ENCODE results near the gene AKT3.
A peak's percentile ranks its signal among the peaks of the same experiment; 100 is the strongest.

The AKT3 gene

DNA sequence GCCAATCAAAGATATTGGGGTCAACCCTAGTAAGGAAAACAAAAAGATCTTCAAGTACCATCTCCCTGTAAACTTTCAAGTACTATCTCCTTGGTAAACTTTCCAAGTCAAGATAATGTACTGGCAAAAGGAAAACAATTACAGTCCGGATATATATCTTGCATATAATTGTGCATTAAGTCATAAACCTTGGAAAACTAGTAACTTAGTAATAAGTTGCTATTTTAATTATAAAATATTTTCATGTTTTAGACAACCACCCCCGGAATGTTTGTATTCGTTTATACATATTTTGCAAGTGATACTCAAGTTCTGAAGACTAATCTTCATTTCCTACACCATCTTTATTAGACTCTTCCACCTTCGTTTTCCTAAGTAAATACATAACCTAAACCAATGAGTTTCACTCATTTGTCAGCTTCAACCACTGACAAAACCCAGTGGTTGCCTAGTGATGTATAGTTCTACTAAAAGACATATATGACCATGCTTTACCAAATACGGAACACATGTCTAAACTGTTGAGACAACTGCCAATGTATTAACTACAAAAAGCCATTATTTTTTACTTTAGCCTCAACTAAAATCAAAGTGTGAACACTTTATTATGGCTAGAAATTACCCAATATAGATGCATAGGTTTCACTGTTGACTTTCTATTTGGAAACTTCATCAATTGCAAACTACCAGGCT lies 1.7 kb downstream of the AKT3 start:
- peak overlapping the region; percentile 60 for H3K4me2 ChIP-seq (ENCODE audit: low read depth, low read length)
- no peaks in the 10 kb centered on the region for H3K9me3 ChIP-seq (replicated peaks; ENCODE audit: insufficient read depth, low read length)
- H3K9me2 ChIP-seq (replicated peaks; ENCODE audit: insufficient read depth, low read length), result no peaks in the 10 kb centered on the region
- no peak overlapping the region for H3K9ac ChIP-seq (ENCODE audit: low read length)
- no peak overlapping the region for H3K27ac ChIP-seq (ENCODE audit: low read length)
- H3K36me3 ChIP-seq (replicated peaks; ENCODE audit: insufficient read depth, low read length), result no peaks in the 10 kb centered on the region
- H2AFZ ChIP-seq (ENCODE audit: low read length), result no peak overlapping the region
- H3K79me2 ChIP-seq (ENCODE audit: low read length), result peaks cover 7% of the 10 kb centered on the region; the same call in 1 of the 2 replicates
- peaks cover 11% of the 10 kb centered on the region; the same call in 1 of the 2 replicates for H3K27me3 ChIP-seq (replicated peaks; ENCODE audit: insufficient read depth, low read length)
- H3K4me3 ChIP-seq (ENCODE audit: low read length), result 0 out of 2 replicates have a peak overlapping the region, but pooled peaks have one; percentile 62
- peaks cover 12% of the 10 kb centered on the region for H3F3A ChIP-seq (ENCODE audit: insufficient read depth, low read length)
- no peaks in the 10 kb centered on the region for H4K20me1 ChIP-seq (ENCODE audit: insufficient read depth, low read length)
- TF ChIP-seq EZH2 (optimal IDR thresholded peaks at IDR 0.05; ENCODE audit: low read depth, low read length), result no peak
- peaks cover 11% of the 10 kb centered on the region for H3K4me1 ChIP-seq (ENCODE audit: low read length)
- no peak for DNase-seq

GRCh38 chr1:243846761-243847160 lies 3.3 kb downstream of the AKT3 start:
- no peak overlapping the region for H3K27ac ChIP-seq (ENCODE audit: low read length)
- H3K36me3 ChIP-seq (replicated peaks; ENCODE audit: insufficient read depth, low read length), result no peaks in the 10 kb centered on the region
- DNase-seq, result no peak
- H3K27me3 ChIP-seq (replicated peaks; ENCODE audit: insufficient read depth, low read length), result peaks cover 6% of the 10 kb centered on the region; the same call in 1 of the 2 replicates
- peaks cover 10% of the 10 kb centered on the region for H3K4me1 ChIP-seq (ENCODE audit: low read length)
- no peaks in the 10 kb centered on the region for H4K20me1 ChIP-seq (ENCODE audit: insufficient read depth, low read length)
- H3K9ac ChIP-seq (ENCODE audit: low read length), result no peak overlapping the region
- TF ChIP-seq CTCF (IDR thresholded peaks at IDR 0.05; ENCODE audit: low read length) (no peak), EZH2phosphoT487 (IDR thresholded peaks at IDR 0.05; ENCODE audit: low read length) (no peak), EZH2 (optimal IDR thresholded peaks at IDR 0.05; ENCODE audit: low read depth, low read length) (no peak)
- H3K9me2 ChIP-seq (replicated peaks; ENCODE audit: insufficient read depth, low read length), result no peaks in the 10 kb centered on the region
- H3K9me3 ChIP-seq (replicated peaks; ENCODE audit: insufficient read depth, low read length), result no peaks in the 10 kb centered on the region
- H3K4me2 ChIP-seq (ENCODE audit: low read depth, low read length), result no peak overlapping the region
- no peak overlapping the region for H3K4me3 ChIP-seq (ENCODE audit: low read length)
- peaks cover 7% of the 10 kb centered on the region; the same call in 1 of the 2 replicates for H3K79me2 ChIP-seq (ENCODE audit: low read length)
- peaks cover 12% of the 10 kb centered on the region for H3F3A ChIP-seq (ENCODE audit: insufficient read depth, low read length)
- H2AFZ ChIP-seq (ENCODE audit: low read length), result no peak overlapping the region

DNA sequence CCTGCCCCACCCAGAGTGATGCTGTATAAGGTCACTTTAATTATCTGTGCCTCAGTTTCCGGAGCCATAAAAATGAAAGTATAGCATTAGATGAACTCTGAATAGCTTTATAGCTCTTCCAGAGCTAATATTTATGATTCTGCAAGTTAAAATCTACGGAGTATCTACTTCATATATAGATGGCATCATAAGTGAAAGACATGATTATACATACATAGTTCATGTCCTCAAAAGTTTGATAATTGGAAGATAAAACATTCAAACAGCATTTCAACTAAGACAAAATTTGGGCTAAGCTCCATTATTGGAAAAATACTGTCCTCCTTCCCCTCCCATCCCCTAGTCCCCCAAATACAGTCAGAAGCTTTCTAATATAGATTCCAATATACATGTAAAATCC lies 4.2 kb downstream of the AKT3 start:
- no peaks in the 10 kb centered on the region for H3K36me3 ChIP-seq (replicated peaks; ENCODE audit: insufficient read depth, low read length)
- peaks cover 7% of the 10 kb centered on the region; the same call in 1 of the 2 replicates for H3K79me2 ChIP-seq (ENCODE audit: low read length)
- H3K4me1 ChIP-seq (ENCODE audit: low read length), result peaks cover 5% of the 10 kb centered on the region; the same call in 1 of the 2 replicates
- no peak for DNase-seq
- no peaks in the 10 kb centered on the region for H3K9me2 ChIP-seq (replicated peaks; ENCODE audit: insufficient read depth, low read length)
- H3K9me3 ChIP-seq (replicated peaks; ENCODE audit: insufficient read depth, low read length), result no peaks in the 10 kb centered on the region
- H3K27ac ChIP-seq (ENCODE audit: low read length), result no peak overlapping the region
- no peak for TF ChIP-seq EZH2 (optimal IDR thresholded peaks at IDR 0.05; ENCODE audit: low read depth, low read length)
- TF ChIP-seq CTCF (IDR thresholded peaks at IDR 0.05; ENCODE audit: low read length), result no peak
- TF ChIP-seq EZH2phosphoT487 (IDR thresholded peaks at IDR 0.05; ENCODE audit: low read length), result no peak
- H3K4me2 ChIP-seq (ENCODE audit: low read depth, low read length), result no peak overlapping the region
- H4K20me1 ChIP-seq (ENCODE audit: insufficient read depth, low read length), result no peaks in the 10 kb centered on the region
- no peak overlapping the region for H3K9ac ChIP-seq (ENCODE audit: low read length)
- H3K27me3 ChIP-seq (replicated peaks; ENCODE audit: insufficient read depth, low read length), result peaks cover 5% of the 10 kb centered on the region; the same call in 1 of the 2 replicates
- no peak overlapping the region for H2AFZ ChIP-seq (ENCODE audit: low read length)
- H3F3A ChIP-seq (ENCODE audit: insufficient read depth, low read length), result peaks cover 9% of the 10 kb centered on the region
- no peak overlapping the region for H3K4me3 ChIP-seq (ENCODE audit: low read length)

DNA sequence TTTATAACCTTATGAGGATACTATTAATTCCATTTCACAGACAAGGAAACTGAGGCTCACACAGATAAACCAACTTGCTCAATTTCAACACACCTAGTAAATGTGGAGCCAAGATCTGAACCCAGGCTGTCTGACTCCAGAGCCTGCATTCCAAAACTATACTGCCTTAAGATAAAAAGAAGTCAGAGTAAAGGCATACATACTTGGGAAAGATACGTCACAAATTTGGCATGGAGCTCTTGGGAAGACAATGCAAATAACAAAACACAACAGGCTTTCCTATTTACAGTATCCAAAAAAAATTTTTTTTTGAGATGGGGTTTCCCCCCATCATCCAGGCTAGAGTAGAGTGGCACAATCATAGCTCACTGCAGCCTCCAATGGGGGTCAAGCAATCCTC lies 5.9 kb downstream of the AKT3 start:
- H3K36me3 ChIP-seq (replicated peaks; ENCODE audit: insufficient read depth, low read length), result no peaks in the 10 kb centered on the region

More for the DNA sequence above, 5.9 kb downstream of the AKT3 start:
- H3K9me2 ChIP-seq (replicated peaks; ENCODE audit: insufficient read depth, low read length), result no peaks in the 10 kb centered on the region
- no peak for TF ChIP-seq EZH2 (optimal IDR thresholded peaks at IDR 0.05; ENCODE audit: low read depth, low read length)
- no peak for TF ChIP-seq EZH2phosphoT487 (IDR thresholded peaks at IDR 0.05; ENCODE audit: low read length)
- no peak for TF ChIP-seq CTCF (IDR thresholded peaks at IDR 0.05; ENCODE audit: low read length)
- peaks cover 5% of the 10 kb centered on the region; the same call in 1 of the 2 replicates for H3K4me1 ChIP-seq (ENCODE audit: low read length)
- DNase-seq, result no peak
- no peak overlapping the region for H3K27ac ChIP-seq (ENCODE audit: low read length)
- no peaks in the 10 kb centered on the region for H4K20me1 ChIP-seq (ENCODE audit: insufficient read depth, low read length)
- H3K9ac ChIP-seq (ENCODE audit: low read length), result no peak overlapping the region
- peaks cover 9% of the 10 kb centered on the region; the same call in 1 of the 2 replicates for H3F3A ChIP-seq (ENCODE audit: insufficient read depth, low read length)
- H3K9me3 ChIP-seq (replicated peaks; ENCODE audit: insufficient read depth, low read length), result no peaks in the 10 kb centered on the region
- H3K27me3 ChIP-seq (replicated peaks; ENCODE audit: insufficient read depth, low read length), result peaks cover 5% of the 10 kb centered on the region; the same call in 1 of the 2 replicates
- H3K4me3 ChIP-seq (ENCODE audit: low read length), result no peak overlapping the region
- no peak overlapping the region for H3K4me2 ChIP-seq (ENCODE audit: low read depth, low read length)
- no peak overlapping the region for H2AFZ ChIP-seq (ENCODE audit: low read length)
- peaks cover 7% of the 10 kb centered on the region; the same call in 1 of the 2 replicates for H3K79me2 ChIP-seq (ENCODE audit: low read length)

All from MM.1S (cell line).